HG02943 (cell line): ENCODE data around the gene GSTM2.
A peak's percentile ranks its signal among the peaks of the same experiment; 100 is the strongest.
"Not testable (repeated sequence)": the region's sequence is repeated elsewhere in the genome, so short reads cannot be mapped to it uniquely, and the experiment has no call there.

ENCODE experiments used
- ATAC-seq: cut with Tn5 transposase; IDR thresholded peaks from one replicate; pipeline ENCODE4 v1.9.1; 2021; ENCODE audit warnings: mild to moderate bottlenecking, low read depth, moderate library complexity; ENCODE audit not compliant: unreplicated experiment

The GSTM2 gene

GRCh38 chr1:109673861-109674260, 6.0 kb downstream of the GSTM2 start:
- ATAC-seq: not testable (repeated sequence)

GRCh38 chr1:109676683-109677381, 9.0 kb downstream of the GSTM2 start:
- not testable (repeated sequence) for ATAC-seq

- no peak for ATAC-seq
Measured at GRCh38 chr1:109677459-109677858, 9.6 kb downstream of the GSTM2 start.

- not testable (repeated sequence) for ATAC-seq
Measured at GRCh38 chr1:109678637-109679036, 10.8 kb downstream of the GSTM2 start.

GRCh38 chr1:109684777-109685176, 16.9 kb downstream of the GSTM2 start:
- not testable (repeated sequence) for ATAC-seq

GRCh38 chr1:109685399-109685798, 17.5 kb downstream of the GSTM2 start:
- not testable (repeated sequence) for ATAC-seq

- ATAC-seq: not testable (repeated sequence)
Measured at GRCh38 chr1:109685890-109686289, 18.0 kb downstream of the GSTM2 start.

GRCh38 chr1:109687109-109687508, 19.3 kb downstream of the GSTM2 start:
- not testable (repeated sequence) for ATAC-seq

- ATAC-seq: peak; percentile 89
Measured at GRCh38 chr1:109687641-109688499, 20.0 kb downstream of the GSTM2 start, which contains the start of gene GSTM1. GSTM1 (plus strand) TSS chr1:109687817; CDS start chr1:109687874, 57 bp downstream.

GRCh38 chr1:109689844-109690405, 22.1 kb downstream of the GSTM2 start:
- ATAC-seq: no peak

GRCh38 chr1:109691759-109692158, 23.9 kb downstream of the GSTM2 start:
- ATAC-seq: no peak

GRCh38 chr1:109694400-109694799, 26.5 kb downstream of the GSTM2 start:
- not testable (repeated sequence) for ATAC-seq

GRCh38 chr1:109695138-109695537, 27.3 kb downstream of the GSTM2 start:
- not testable (repeated sequence) for ATAC-seq

GRCh38 chr1:109697066-109697465, 29.2 kb downstream of the GSTM2 start:
- ATAC-seq: no peak

- ATAC-seq: not testable (repeated sequence)
Measured at GRCh38 chr1:109697861-109698260, 30.0 kb downstream of the GSTM2 start.

GRCh38 chr1:109702940-109703339, 35.1 kb downstream of the GSTM2 start:
- not testable (repeated sequence) for ATAC-seq

- ATAC-seq: no peak
Measured at GRCh38 chr1:109704173-109704572, 36.3 kb downstream of the GSTM2 start.

GRCh38 chr1:109705411-109705810, 37.6 kb downstream of the GSTM2 start:
- ATAC-seq: no peak

GRCh38 chr1:109708949-109709348, 41.1 kb downstream of the GSTM2 start:
- ATAC-seq: not testable (repeated sequence)

GRCh38 chr1:109709822-109710221, 42.0 kb downstream of the GSTM2 start:
- not testable (repeated sequence) for ATAC-seq
